H1 (cell line): ENCODE measurements around the gene PHOSPHO2. TPM values are rescaled to one million over a fixed set of nuclear protein-coding genes. Genes with fewer than 3 reads are reported as not detected.

Experiments used
- BCL11A ChIP-seq, 2 experiments: IDR thresholded peaks; one replicate each; pipeline ENCODE4 v1.6.1; 2011; ENCODE audit warnings: low read depth in 2 of 2, low read length in 2 of 2, mild to moderate bottlenecking in 2 of 2
- CHD7 ChIP-seq: fragments of 300-600 bp; sonication (generic); IDR thresholded peaks from 2 replicates; pipeline ENCODE4 v1.7.1; 2012; ENCODE audit warnings: low read length, moderate library complexity, mild to moderate bottlenecking, inconsistent platforms; ENCODE audit not compliant: insufficient replicate concordance
- CTBP2 ChIP-seq: IDR thresholded peaks from 2 replicates; pipeline ENCODE4 v1.7.0; 2011; ENCODE audit warnings: borderline replicate concordance, mild to moderate bottlenecking, moderate library complexity, mixed read lengths, low read length; ENCODE audit not compliant: insufficient read depth, insufficient read length
- SP1 ChIP-seq: IDR thresholded peaks from 2 replicates; pipeline ENCODE4 v1.6.1; 2011; ENCODE audit warnings: low read depth, low read length
- SP2 ChIP-seq: IDR thresholded peaks from 2 replicates; pipeline ENCODE4 v1.6.1; 2012; ENCODE audit warnings: mild to moderate bottlenecking, low read length, inconsistent platforms
- SRF ChIP-seq: IDR thresholded peaks from 2 replicates; pipeline ENCODE4 v1.6.1; 2011; ENCODE audit warnings: mild to moderate bottlenecking, low read depth, low read length, moderate library complexity
- TCF12 ChIP-seq: IDR thresholded peaks from 2 replicates; pipeline ENCODE4 v1.6.1; 2011; ENCODE audit warnings: low read depth, mild to moderate bottlenecking, low read length
- polyA plus RNA-seq, 7 experiments: library from polyadenylated mRNA; depleted of rRNA in 3 of 7; stranded (reverse) in 5 of 7; unstranded in 2 of 7; fragments of >200 nt in 5 of 7; fragments of 200-250 nt in 2 of 7; gene quantifications; 1 replicate in 5 of 7; 2 replicates in 1 of 7; 4 replicates in 1 of 7; pipeline versions ENCODE4 v1.2.1 to v1.2.3, GENCODE V29; 2011 to 2013; ENCODE audit warnings: missing spikeins in 2 of 7, mixed read lengths in 2 of 7
- total RNA-seq: library from RNA; stranded (reverse); fragmentation: NEBNext Ultra II Directional; extraction: Animal tissue kit (Norgen Biotek cat#: 25700); gene quantifications from 2 replicates; pipeline ENCODE4 v1.2.1, GENCODE V29; 2021

PHOSPHO2 gene
- total and polyA plus RNA-seq, 2 of the 8 experiments (the other 6 are each of a cell fraction or from before 2014, with no cell fraction given) = 2.4 to 8.5 TPM

DNA sequence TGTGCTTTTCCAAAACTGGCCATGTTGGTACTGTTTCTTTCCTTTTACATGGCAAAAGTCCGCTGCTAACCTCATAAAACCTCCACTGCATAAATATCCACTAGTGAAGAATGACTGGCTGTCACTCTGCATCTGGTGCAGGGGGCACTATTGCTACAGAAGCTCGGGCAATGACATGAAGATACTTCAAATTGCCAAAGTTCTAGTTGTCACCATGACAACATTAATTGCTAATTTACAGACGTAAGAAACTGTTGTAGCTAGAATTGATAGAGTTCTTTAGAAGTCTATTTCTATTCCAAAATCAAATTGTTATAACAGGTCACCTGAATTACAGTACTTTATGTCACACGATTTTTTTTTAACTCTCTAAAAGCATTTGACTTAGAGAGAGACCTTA is 909 bp upstream of the PHOSPHO2 start (continued):
- no peak for TF ChIP-seq CHD7
- no peak for TF ChIP-seq SRF
- no peak for TF ChIP-seq BCL11A (IDR thresholded peaks at IDR 0.05; ENCODE audit: low read depth in 2 of 2, low read length in 2 of 2)
- no peak for TF ChIP-seq TCF12
- TF ChIP-seq CTBP2 = no peak
- no peak for TF ChIP-seq SP1
- TF ChIP-seq SP2 = no peak
- TF ChIP-seq, all 59 proteins: peak for 0
